KG1 (cell line): ENCODE results near the gene RNF166.
"Not testable (repeated sequence)": the region's sequence is repeated elsewhere in the genome, so short reads cannot be mapped to it uniquely, and the experiment has no call there.

Experiments used
- DNase-seq: peaks from one replicate; lab custom pipeline; 2025; lab: John Stamatoyannopoulos, UW

The RNF166 gene

GRCh38 chr16:88673716-88674379 lies 32.4 kb downstream of the RNF166 start:
- no peak for DNase-seq

- DNase-seq = no peak
Observed at GRCh38 chr16:88672776-88673175, 33.4 kb downstream of the RNF166 start.

GRCh38 chr16:88671806-88672205 lies 34.4 kb downstream of the RNF166 start:
- DNase-seq = no peak

GRCh38 chr16:88669980-88670379 lies 36.2 kb downstream of the RNF166 start:
- no peak for DNase-seq

- DNase-seq = not testable (repeated sequence)
Observed at GRCh38 chr16:88669493-88669892, 36.7 kb downstream of the RNF166 start.

GRCh38 chr16:88667461-88667860 lies 38.7 kb downstream of the RNF166 start:
- no peak for DNase-seq

- DNase-seq = no peak
Observed at GRCh38 chr16:88665570-88665969, 40.6 kb downstream of the RNF166 start.

GRCh38 chr16:88665148-88665547 lies 41.1 kb downstream of the RNF166 start:
- no peak for DNase-seq

- DNase-seq = peak; percentile 89
Observed at GRCh38 chr16:88662843-88663606, 43.2 kb downstream of the RNF166 start, which contains the start of gene MVD. Gene MVD (minus strand): TSS chr16:88663091. CDS start chr16:88663080, 11 bp downstream.

GRCh38 chr16:88662222-88662842 lies 43.9 kb downstream of the RNF166 start:
- no peak for DNase-seq

- DNase-seq = no peak
Observed at GRCh38 chr16:88661468-88661867, 44.7 kb downstream of the RNF166 start.

- no peak for DNase-seq
Observed at GRCh38 chr16:88659160-88659559, 47.0 kb downstream of the RNF166 start.

- no peak for DNase-seq
Observed at GRCh38 chr16:88658714-88659113, 47.5 kb downstream of the RNF166 start.

- DNase-seq = no peak
Observed at GRCh38 chr16:88657371-88657770, 48.8 kb downstream of the RNF166 start.

- no peak for DNase-seq
Observed at GRCh38 chr16:88656291-88656980, 49.8 kb downstream of the RNF166 start.

GRCh38 chr16:88655733-88656281 lies 50.4 kb downstream of the RNF166 start:
- no peak for DNase-seq

- DNase-seq = no peak
Observed at GRCh38 chr16:88655053-88655732, 51.0 kb downstream of the RNF166 start.

GRCh38 chr16:88654363-88655052 lies 51.7 kb downstream of the RNF166 start:
- DNase-seq = no peak

GRCh38 chr16:88653596-88654362 lies 52.4 kb downstream of the RNF166 start:
- no peak for DNase-seq

- DNase-seq = no peak
Observed at GRCh38 chr16:88653101-88653500, 53.1 kb downstream of the RNF166 start.
